AG04450 (cell line): ENCODE measurements around the gene CNOT11. TPM values are rescaled to one million over a fixed set of nuclear protein-coding genes. Genes with fewer than 3 reads are reported as not detected.
"Not testable (repeated sequence)": the region's sequence is repeated elsewhere in the genome, so short reads cannot be mapped to it uniquely, and the experiment has no call there.

Source experiments
- CTCF ChIA-PET: fragments of 300-600, 350-600 bp; formaldehyde crosslinking; extraction: SDS; loops from one replicate; lab custom pipeline; 2022; ENCODE audit warnings: antibody characterized with exemption, inconsistent platforms; lab: Charles Lee
- POLR2A ChIA-PET: fragments of 350-600 bp; formaldehyde crosslinking; extraction: SDS; loops from one replicate; lab custom pipeline; 2021; ENCODE audit warnings: antibody characterized with exemption, inconsistent platforms; lab: Yijun Ruan, JAX
- DNase-seq: peaks from one replicate; pipeline ENCODE4 v3.0.0-alpha.2; 2011; ENCODE audit warnings: low read depth, low spot score
- H3K27ac ChIP-seq: one replicate; pipeline ENCODE4 v1.5.1; 2012; ENCODE audit warnings: low read depth, low read length, control low read depth
- H3K27me3 ChIP-seq: one replicate; pipeline ENCODE4 v1.6.0; 2012; ENCODE audit warnings: low read length; ENCODE audit not compliant: control insufficient read depth, insufficient read depth
- H3K4me3 ChIP-seq: 2 replicates; pipeline ENCODE4 v1.5.1; 2011; ENCODE audit warnings: mild to moderate bottlenecking, low read depth, low read length, control low read depth
- H3K9me3 ChIP-seq: 2 replicates; pipeline ENCODE4 v1.5.1; 2012; ENCODE audit warnings: low read length; ENCODE audit not compliant: control insufficient read depth, insufficient read depth
- CTCF ChIP-seq: IDR thresholded peaks from 2 replicates; pipeline ENCODE4 v1.5.1; 2011; ENCODE audit warnings: low read depth, low read length, control low read depth, inconsistent platforms
- polyA plus RNA-seq: library from polyadenylated mRNA; depleted of rRNA; stranded (reverse); fragments of >200 nt; gene quantifications from 2 replicates; pipeline ENCODE4 v1.2.3, GENCODE V29; 2011

The CNOT11 gene
- polyA plus RNA-seq, 1 experiment, result 68.5 TPM

DNA sequence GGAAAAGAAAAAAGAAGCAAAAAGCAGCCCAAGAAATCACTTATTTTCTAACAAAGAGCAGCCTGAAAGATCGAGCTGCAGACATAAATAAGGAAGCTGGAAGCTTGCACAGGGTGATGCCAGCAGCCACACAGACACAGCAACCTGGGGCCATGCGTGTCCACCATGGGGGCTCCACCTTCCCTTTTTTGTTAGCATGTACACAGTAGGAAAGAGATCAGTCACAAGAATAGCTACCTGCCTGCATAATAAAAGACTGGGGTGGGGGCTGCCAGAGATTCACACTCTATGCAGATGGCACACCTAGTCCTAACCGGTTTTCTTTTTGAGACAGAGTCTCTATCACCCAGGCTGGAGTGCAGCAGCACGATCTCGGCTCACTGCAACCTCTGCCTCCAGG, 2.9 kb upstream of the CNOT11 start:
- H3K27me3 ChIP-seq, result no peaks in the 10 kb centered on the region
- H3K27ac ChIP-seq, result no peak overlapping the region
- no peak for TF ChIP-seq CTCF
- no peak for DNase-seq
- H3K4me3 ChIP-seq, result no peak overlapping the region
- ChIA-PET CTCF (interaction anchor here (1.2 kb wide), 1 partner anchor 214 kb away, joined by 3 read pairs; no protein-coding TSS in a partner anchor), POLR2A (no interaction called here)
- peaks cover 2% of the 10 kb centered on the region; the same call in 1 of the 2 replicates for H3K9me3 ChIP-seq

GRCh38 chr2:101251246-101251781, 1.4 kb upstream of the CNOT11 start:
- POLR2A ChIA-PET, DNase-seq, H3K27ac ChIP-seq, H3K27me3 ChIP-seq, H3K9me3 ChIP-seq, H3K4me3 ChIP-seq: not testable (repeated sequence)
- CTCF ChIA-PET, result interaction anchor here (0.9 to 3.1 kb wide), 4 partner anchors 11 to 239 kb away, joined by 3 to 7 read pairs (median 5); no protein-coding TSS in a partner anchor

GRCh38 chr2:101251844-101252407, 760 bp upstream of the CNOT11 start:
- TF ChIP-seq CTCF, result no peak; the same call in 1 of the 2 replicates
- POLR2A ChIA-PET, result interaction anchor here (1.3 kb wide), 1 partner anchor 248 kb away, joined by 3 read pairs; no protein-coding TSS in a partner anchor
- H3K4me3 ChIP-seq, result peak overlapping the region; percentile 78
- H3K27me3 ChIP-seq, result no peaks in the 10 kb centered on the region
- CTCF ChIA-PET, result interaction anchor here (0.9 to 3.1 kb wide), 6 partner anchors 11 to 522 kb away, joined by 3 to 7 read pairs (median 4); no protein-coding TSS in a partner anchor
- DNase-seq, result no peak
- peak overlapping the region; percentile 75 for H3K27ac ChIP-seq
- no peaks in the 10 kb centered on the region for H3K9me3 ChIP-seq

GRCh38 chr2:101253013-101253702, 472 bp downstream of the CNOT11 start:
- ChIA-PET POLR2A (interaction anchor here (0.5 to 1.3 kb wide), 3 partner anchors 250 to 1312 kb away, joined by 3 to 8 read pairs (median 3); no protein-coding TSS in a partner anchor), CTCF (interaction anchor here (0.6 to 3.1 kb wide), 4 partner anchors 12 to 216 kb away, joined by 3 to 7 read pairs (median 4); no protein-coding TSS in a partner anchor)
- no peak for DNase-seq
- TF ChIP-seq CTCF, result no peak
- peak overlapping the region; percentile 52 for H3K27ac ChIP-seq
- no peaks in the 10 kb centered on the region for H3K9me3 ChIP-seq
- peak overlapping the region; percentile 89 for H3K4me3 ChIP-seq
- H3K27me3 ChIP-seq, result no peaks in the 10 kb centered on the region

GRCh38 chr2:101253703-101254450, 1.2 kb downstream of the CNOT11 start:
- TF ChIP-seq CTCF, result no peak
- Histone ChIP-seq H3K27me3 (no peaks in the 10 kb centered on the region), H3K9me3 (peaks cover 2% of the 10 kb centered on the region; the same call in 1 of the 2 replicates), H3K27ac (no peak overlapping the region), H3K4me3 (peak overlapping the region; percentile 89)
- ChIA-PET CTCF (interaction anchor here (0.6 to 3.1 kb wide), 3 partner anchors 12 to 217 kb away, joined by 4 to 7 read pairs (median 5); no protein-coding TSS in a partner anchor), POLR2A (interaction anchor here (0.5 kb wide), 1 partner anchor 18 kb away, joined by 3 read pairs; no protein-coding TSS in a partner anchor)
- no peak for DNase-seq
